ENCODE measurements around the gene KIF3A.

DNA sequence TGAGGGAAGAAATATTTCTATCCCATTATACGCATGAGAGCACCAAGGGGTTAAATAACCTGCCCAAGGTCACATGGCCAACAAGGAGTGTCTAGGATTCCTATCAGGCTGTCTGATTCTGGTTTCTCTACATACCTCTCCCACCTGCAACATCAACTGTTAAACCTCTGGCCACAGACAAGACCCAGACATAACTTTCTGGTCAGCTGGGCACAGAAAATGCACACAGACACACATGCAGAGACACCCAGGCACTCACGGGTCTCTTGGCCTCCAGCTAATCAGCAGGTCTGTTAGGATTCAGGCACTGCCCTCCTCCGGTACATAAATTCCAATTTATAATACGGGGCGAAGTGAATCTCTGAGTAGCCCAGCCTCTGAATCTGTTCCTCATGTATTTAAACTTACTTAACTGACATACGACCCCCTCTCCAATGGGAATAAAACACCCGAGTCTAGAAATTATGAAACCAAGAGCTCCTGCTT lies 38.2 kb upstream of the KIF3A start:
- TF ChIP-seq POLR2AphosphoS5 (IDR thresholded peaks at IDR 0.05; ENCODE audit: borderline replicate concordance, low read depth, low read length) (no peak), EZH2 (IDR thresholded peaks at IDR 0.05) (no peak)
